ENCODE data around the gene PDE6B.
"Not testable (repeated sequence)": the region's sequence is repeated elsewhere in the genome, so short reads cannot be mapped to it uniquely, and the experiment has no call there.

PDE6B gene

DNA sequence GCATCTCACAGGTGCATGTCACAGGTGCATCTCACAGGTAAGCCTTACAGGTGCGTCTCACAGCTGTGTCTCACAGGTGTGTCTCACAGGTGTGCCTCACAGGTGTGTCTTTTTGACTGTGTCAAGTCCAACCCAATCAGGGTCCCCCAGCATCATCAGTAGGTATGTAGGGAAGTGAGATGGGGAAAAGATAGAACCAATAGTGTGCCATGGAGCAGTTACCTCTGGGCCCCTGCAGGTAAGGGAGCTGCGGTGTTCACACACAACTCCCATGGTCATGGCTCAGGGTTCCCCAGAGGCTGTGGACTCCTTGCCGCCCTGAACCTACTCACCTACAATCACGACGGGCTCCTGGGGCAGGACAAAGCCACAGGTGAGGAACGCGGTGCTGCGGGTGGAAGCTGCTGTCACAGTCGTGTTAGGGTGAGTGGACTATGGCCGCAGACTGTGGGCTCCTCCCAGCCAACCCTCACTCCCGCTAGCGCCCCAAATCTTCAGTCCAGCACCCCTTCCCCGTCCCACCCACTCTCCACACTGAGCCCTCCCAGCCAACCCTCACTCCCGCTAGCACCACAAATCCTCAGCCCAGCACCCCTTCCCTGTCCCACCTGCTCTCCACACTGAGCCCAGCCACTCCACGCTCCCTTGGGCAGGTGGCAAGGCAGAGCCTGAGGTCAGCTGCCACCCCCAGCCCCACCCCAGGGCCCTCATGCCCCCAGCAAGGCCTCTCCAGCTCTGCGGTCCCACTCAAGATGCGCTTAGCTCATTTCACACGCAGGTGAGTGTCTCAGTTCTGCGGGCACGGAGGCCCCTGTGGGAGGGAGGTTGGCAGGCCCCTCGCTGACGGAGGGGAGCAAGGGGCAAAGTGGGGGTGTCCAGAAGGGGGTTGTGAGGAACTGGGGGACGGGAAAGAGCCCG is 2.1 kb upstream of the PDE6B start:
- DNase-seq = no peak

GRCh38 chr4:623914-624566 is 1.3 kb upstream of the PDE6B start:
- no peak for DNase-seq

DNA sequence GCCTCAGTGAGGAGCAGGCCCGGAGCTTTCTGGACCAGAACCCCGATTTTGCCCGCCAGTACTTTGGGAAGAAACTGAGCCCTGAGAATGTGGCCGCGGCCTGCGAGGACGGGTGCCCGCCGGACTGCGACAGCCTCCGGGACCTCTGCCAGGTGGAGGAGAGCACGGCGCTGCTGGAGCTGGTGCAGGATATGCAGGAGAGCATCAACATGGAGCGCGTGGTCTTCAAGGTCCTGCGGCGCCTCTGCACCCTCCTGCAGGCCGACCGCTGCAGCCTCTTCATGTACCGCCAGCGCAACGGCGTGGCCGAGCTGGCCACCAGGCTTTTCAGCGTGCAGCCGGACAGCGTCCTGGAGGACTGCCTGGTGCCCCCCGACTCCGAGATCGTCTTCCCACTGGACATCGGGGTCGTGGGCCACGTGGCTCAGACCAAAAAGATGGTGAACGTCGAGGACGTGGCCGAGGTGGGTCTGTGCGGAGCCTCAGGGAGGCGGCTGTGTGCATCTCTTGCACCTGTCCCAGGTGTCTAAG is 323 bp downstream of the PDE6B start:
- no peak for DNase-seq

DNA sequence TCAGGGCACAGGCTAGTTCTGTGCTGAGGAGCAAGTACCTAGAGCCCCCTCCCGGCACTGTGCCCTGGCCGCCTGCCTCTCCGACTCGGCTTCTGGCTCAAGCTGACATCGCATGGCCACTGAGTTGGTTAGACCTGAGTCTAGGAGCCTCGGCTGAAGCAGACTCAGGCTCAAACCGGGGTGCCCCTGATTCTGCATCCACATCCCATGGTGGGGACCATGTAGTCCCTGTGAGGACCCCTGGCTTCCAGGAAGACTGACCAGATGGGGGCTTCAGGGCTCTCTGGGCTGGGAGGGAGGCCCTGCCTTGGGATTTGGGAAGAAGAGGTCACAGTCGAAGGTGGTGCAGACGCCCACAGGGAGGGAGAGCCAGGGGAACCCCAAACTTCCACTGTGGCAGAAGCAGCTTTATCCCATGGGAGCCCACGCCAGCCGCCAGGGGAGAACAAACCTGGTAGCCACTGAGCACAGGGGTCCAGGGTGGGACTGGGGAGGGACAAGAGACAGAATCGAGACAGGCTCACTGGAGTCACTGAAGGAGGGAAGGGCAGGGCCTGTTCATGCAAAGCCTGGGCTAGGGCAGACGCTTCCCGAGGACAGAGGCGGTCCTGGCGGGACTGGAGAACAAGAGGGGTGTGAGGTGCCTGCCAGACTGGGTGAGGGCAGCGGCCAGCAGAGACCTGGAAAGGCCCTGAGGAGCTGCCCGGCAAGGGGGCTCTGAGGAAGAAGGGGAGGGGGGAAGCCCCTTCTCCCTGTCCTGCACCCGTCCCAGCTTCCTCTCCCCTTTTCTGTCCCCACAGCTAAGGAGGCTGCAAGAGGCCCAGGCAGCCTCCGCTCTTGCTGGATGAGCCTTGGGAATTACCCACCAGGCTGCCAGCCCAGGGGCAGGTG is 1.1 kb downstream of the PDE6B start:
- no peak for DNase-seq

DNA sequence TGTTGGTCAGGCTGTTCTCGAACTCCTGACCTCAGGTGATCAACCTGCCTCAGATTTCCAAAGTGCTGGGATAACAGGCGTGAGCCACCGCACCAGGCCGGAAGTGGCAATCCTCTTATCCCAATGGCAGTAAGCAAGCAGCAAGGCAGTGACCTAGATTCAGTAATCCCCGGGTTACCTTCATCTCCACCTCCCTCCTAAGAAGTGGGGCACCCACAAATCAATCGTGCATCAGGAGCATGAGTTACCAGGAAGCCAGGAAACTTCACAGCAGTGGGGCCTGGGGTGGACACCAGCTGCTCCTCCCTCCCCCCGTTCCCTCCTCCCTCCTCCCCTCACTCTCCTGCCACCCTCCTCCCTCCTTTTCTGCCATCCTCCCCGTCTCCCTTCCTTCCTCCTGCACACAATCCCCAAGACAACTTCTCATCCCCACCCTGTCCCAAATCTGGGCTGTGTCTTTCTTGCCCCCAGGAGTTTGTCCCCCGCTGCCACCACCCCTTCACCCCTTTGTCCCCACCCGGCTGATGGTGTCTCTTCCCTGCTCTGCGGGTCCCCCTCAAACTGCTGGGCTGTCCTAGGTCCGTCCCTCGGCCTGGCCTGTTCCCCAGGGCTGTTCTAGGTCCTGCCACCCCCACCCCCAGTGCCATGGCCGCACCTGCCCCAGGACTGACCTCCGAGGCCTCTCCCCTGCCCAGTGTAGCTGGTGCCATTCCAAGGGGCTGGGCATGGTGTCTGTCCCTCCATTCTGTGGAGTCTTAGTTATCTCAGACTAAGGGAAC is 2.2 kb downstream of the PDE6B start:
- no peak for DNase-seq

DNA sequence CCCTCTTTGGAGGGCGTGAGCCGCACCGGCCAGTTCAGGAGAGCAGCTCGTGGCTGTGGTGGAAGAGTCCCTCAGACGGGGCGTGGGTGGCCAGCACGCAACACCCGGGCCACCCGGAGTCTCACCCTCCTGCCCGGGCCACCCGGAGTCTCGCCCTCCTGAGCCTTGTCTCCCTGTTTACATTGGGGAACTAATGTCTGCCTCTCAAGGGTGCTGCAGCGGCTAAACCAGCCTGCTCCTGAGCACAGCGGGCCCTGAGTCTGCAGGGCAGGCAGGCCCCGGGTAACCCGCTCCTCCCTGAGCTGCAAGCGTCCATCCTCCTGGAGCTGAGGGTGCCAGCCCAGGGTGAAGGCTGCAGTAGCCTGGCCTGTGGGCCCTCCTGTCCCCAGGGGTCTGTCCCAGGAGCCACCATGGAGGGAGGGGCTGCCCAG is 3.0 kb downstream of the PDE6B start:
- no peak for DNase-seq

DNA sequence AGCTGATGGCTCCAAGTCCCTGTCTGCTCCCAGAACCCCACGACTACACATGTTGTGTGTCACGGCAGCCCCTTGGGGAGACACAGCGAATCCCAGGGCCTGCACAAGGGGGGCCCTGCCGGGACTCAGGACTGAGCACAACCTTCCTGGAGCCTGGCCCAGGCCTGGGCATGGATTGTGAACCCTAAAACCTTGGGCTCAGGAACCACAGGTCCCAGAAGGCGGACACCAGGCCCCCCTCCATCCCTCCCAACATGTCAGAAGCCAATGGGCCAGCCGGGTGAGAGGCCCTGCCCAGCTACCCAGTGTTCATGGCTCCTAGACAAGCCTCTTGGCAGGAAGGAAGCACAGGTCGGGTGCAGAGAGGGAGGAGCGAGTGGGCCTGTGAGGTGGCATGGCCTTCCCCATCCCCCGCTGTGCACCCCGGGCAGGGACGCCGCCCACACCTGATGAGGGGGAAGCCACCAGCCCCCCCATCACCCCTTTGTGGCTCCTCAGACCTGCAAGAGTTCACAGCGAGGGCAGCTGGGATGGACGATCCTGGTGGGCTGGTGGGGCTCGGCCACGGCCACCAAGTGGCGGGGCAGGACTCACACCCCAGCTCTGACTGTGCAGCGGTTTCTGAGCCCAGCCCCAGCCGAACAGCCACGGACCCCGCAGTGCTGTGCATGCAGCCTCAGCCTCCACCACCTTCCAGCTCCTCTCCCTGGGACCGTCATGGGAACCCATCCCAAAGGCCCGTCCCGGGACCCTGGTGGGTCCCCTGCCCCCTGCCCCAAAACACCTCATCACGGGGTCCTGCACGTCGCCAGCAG is 3.7 kb downstream of the PDE6B start:
- DNase-seq = no peak

- DNase-seq = no peak
Observed at GRCh38 chr4:629636-629914, 4.2 kb downstream of the PDE6B start.

DNA sequence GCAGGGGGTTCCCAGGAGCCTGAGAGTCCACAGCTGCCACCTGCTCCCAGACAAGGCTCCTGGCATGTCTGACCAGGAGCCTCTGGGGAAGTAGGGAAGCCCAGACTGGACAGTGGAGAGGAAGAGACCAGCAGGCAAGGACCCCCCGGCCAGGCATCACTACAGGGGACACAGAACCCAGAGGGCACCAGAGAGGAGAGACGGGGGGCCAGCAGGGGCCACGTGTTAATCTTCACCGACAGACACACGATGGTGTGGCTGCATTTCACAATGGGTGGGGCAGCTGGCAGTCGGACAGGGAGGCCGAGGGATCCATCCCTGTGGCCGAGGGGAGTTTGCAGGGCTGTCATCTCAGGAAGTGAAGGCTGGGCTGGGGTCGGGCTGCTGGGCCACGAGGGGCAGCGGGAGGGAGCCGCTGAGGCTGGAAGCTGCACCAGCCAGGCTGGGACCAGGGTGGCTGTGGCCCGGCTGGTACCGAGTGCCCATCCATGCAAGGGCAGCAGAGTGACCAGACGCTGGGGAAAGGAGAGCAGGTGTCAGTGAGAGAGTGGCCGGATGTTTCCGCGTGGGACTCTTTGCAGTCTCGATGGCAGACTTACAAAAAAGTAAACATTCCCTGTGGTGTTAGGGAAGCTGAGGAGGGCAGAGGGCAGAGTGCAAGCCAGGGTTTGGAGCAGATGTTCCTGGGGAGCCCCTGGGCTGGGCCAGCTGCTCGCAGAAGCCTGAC is 4.7 kb downstream of the PDE6B start:
- peak; percentile 66 for DNase-seq

- peak; percentile 44 for DNase-seq
Observed at GRCh38 chr4:630656-631055, 5.3 kb downstream of the PDE6B start.

- DNase-seq = no peak
Observed at GRCh38 chr4:632196-632790, 6.9 kb downstream of the PDE6B start.

GRCh38 chr4:632926-633325 is 7.6 kb downstream of the PDE6B start:
- DNase-seq = peak; percentile 92

- DNase-seq = peak; percentile 86
Observed at GRCh38 chr4:633406-633805, 8.0 kb downstream of the PDE6B start.

- DNase-seq = peak; percentile 78
Observed at GRCh38 chr4:633976-634598, 8.7 kb downstream of the PDE6B start.

DNA sequence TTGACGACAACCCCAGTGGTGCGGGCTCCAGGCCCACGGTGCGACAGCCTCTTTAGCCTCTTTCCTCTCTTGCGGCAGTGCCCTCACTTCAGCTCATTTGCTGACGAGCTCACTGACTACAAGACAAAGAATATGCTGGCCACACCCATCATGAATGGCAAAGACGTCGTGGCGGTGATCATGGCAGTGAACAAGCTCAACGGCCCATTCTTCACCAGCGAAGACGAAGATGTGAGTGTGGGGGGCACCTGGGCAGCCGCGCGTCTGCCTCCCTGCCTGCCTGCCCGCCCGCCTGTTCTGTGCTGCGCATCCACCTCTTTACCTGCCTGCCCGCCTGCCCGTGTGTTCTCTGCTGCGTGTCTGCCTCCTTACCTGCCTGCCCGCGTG is 9.2 kb downstream of the PDE6B start:
- DNase-seq = no peak

GRCh38 chr4:635066-635835 is 9.9 kb downstream of the PDE6B start:
- DNase-seq = not testable (repeated sequence)

GRCh38 chr4:635851-636627 is 10.7 kb downstream of the PDE6B start:
- DNase-seq = no peak

DNA sequence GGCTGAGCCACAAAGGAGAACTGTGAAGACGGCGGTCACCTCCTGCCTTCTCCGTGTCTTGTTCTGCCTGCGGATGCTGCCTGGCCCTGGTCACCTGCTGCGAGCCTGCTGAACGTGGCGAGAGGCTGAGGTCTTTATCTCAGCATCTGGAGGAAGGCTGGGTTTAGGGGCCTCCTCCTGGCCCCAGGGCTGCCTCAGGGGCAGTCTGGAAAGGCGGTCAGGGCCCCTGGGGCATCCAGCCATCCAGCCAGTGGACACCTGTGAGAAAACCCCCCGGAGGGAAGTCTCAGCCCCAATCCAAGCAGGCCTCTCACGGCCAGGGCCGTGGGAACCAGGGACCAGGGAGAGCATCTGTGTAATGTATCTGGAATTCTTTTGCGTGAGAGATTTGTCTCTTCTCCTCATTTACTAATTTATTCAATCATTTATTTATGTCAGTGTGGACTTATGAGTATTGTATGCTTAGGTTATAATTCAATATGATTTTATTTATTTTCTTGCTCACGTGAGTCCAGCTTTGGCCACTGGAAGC is 11.3 kb downstream of the PDE6B start:
- peak; percentile 16 for DNase-seq
